IMR-90 (cell line): ENCODE measurements around the gene FAM171A1. TPM values are rescaled to one million over a fixed set of nuclear protein-coding genes. Genes with fewer than 3 reads are reported as not detected.
A peak's percentile ranks its signal among the peaks of the same experiment; 100 is the strongest.

Source experiments
- ATAC-seq: fragments of 200-7000 bp; cut with Tn5 transposase; 2 replicates; pipeline ENCODE4 v1.9.1; 2020; ENCODE audit warnings: low read depth, mild to moderate bottlenecking, moderate library complexity
- BruUV-seq: library from RNA; stranded (reverse); fragments of 400-500 nt; replicated peaks from 2 replicates; lab custom pipeline; 2021; lab: Mats Ljungman, UMichigan
- CTCF ChIA-PET: fragments of 300-600 bp; formaldehyde crosslinking; extraction: SDS; loops from one replicate; lab custom pipeline; 2021; ENCODE audit warnings: antibody characterized with exemption; lab: Yijun Ruan, JAX
- POLR2A ChIA-PET: fragments of 300-600 bp; sonication (Branson Sonifier 250); formaldehyde crosslinking; loops from one replicate; lab custom pipeline; 2022; ENCODE audit warnings: antibody characterized with exemption; ENCODE audit not compliant: unreplicated experiment; lab: Charles Lee
- DNase-seq: peaks from one replicate; pipeline ENCODE4 v3.0.0; 2013
- H2AFZ ChIP-seq: replicated peaks from 2 replicates; pipeline ENCODE3; 2013; ENCODE audit warnings: low read length, mild to moderate bottlenecking; ENCODE audit not compliant: poor library complexity
- H2AK5ac ChIP-seq: 2 replicates; pipeline ENCODE4 v1.6.1; 2013; ENCODE audit warnings: low read depth, low read length, inconsistent platforms
- H2AK9ac ChIP-seq: replicated peaks from 2 replicates; pipeline ENCODE3; 2013; ENCODE audit warnings: mild to moderate bottlenecking, low read depth, low read length, moderate library complexity; ENCODE audit not compliant: poor library complexity
- H2BK120ac ChIP-seq: 2 replicates; pipeline ENCODE4 v1.6.1; 2013; ENCODE audit warnings: low read depth, low read length, inconsistent platforms
- H2BK15ac ChIP-seq: 3 replicates; pipeline ENCODE4 v1.6.1; 2013; ENCODE audit warnings: low read depth, low read length, inconsistent platforms
- H2BK20ac ChIP-seq: 2 replicates; pipeline ENCODE4 v1.6.1; 2013; ENCODE audit warnings: low read depth, mild to moderate bottlenecking, inconsistent platforms, low read length, moderate library complexity
- H2BK5ac ChIP-seq: 2 replicates; pipeline ENCODE4 v1.6.1; 2013; ENCODE audit warnings: mild to moderate bottlenecking, low read depth, low read length, inconsistent platforms; ENCODE audit not compliant: poor library complexity, severe bottlenecking
- H3K14ac ChIP-seq: replicated peaks from 2 replicates; pipeline ENCODE4 v1.6.1; 2013; ENCODE audit warnings: low read depth, low read length, inconsistent platforms
- H3K18ac ChIP-seq: 2 replicates; pipeline ENCODE4 v1.6.1; 2013; ENCODE audit warnings: low read depth, low read length, control low read depth
- H3K23ac ChIP-seq: 2 replicates; pipeline ENCODE4 v1.6.1; 2013; ENCODE audit warnings: low read depth, low read length, inconsistent platforms
- H3K27ac ChIP-seq: 2 replicates; pipeline ENCODE4 v1.5.1; 2013; ENCODE audit warnings: mild to moderate bottlenecking, control low read depth, low read length; ENCODE audit not compliant: insufficient read depth
- H3K27me3 ChIP-seq: 2 replicates; pipeline ENCODE4 v1.6.1; 2013; ENCODE audit warnings: low read length; ENCODE audit not compliant: control insufficient read depth, insufficient read depth
- H3K36me3 ChIP-seq: 2 replicates; pipeline ENCODE4 v1.6.1; 2013; ENCODE audit warnings: low read length, mixed read lengths; ENCODE audit not compliant: control insufficient read depth, insufficient read depth
- H3K4ac ChIP-seq: 2 replicates; pipeline ENCODE4 v1.6.1; 2013; ENCODE audit warnings: low read depth, low read length, inconsistent platforms
- H3K4me1 ChIP-seq: 2 replicates; pipeline ENCODE4 v1.6.1; 2013; ENCODE audit warnings: low read length, mixed read lengths; ENCODE audit not compliant: control insufficient read depth, insufficient read depth
- H3K4me2 ChIP-seq: 2 replicates; pipeline ENCODE4 v1.6.1; 2013; ENCODE audit warnings: low read depth, mild to moderate bottlenecking, control low read depth, low read length, moderate library complexity
- H3K4me3 ChIP-seq: 2 replicates; pipeline ENCODE4 v1.5.1; 2013; ENCODE audit warnings: low read depth, mild to moderate bottlenecking, control low read depth, low read length, moderate library complexity; ENCODE audit not compliant: insufficient read depth
- H3K56ac ChIP-seq: 2 replicates; pipeline ENCODE4 v1.6.1; 2013; ENCODE audit warnings: low read length, inconsistent platforms; ENCODE audit not compliant: insufficient read depth; ENCODE audit errors: extremely low read depth
- H3K79me1 ChIP-seq, 2 experiments: 2 replicates each; pipeline ENCODE4 v1.6.1; 2013; ENCODE audit warnings: low read length in 2 of 2, inconsistent platforms in 1 of 2, low read depth in 1 of 2
- H3K9ac ChIP-seq: 2 replicates; pipeline ENCODE4 v1.6.1; 2013; ENCODE audit warnings: low read depth, low read length, control low read depth
- H3K9me1 ChIP-seq: 2 replicates; pipeline ENCODE4 v1.6.1; 2013; ENCODE audit warnings: low read length, inconsistent platforms; ENCODE audit not compliant: insufficient read depth
- H3K9me3 ChIP-seq: 2 replicates; pipeline ENCODE4 v1.6.1; 2013; ENCODE audit warnings: low read length; ENCODE audit not compliant: control insufficient read depth, insufficient read depth
- H4K20me1 ChIP-seq: 2 replicates; pipeline ENCODE4 v1.6.1; 2013; ENCODE audit warnings: low read length, inconsistent platforms; ENCODE audit not compliant: insufficient read depth
- H4K5ac ChIP-seq: 2 replicates; pipeline ENCODE4 v1.6.1; 2013; ENCODE audit warnings: mild to moderate bottlenecking, low read depth, low read length, control low read depth
- H4K8ac ChIP-seq, 2 experiments: 2 replicates each; pipeline ENCODE4 v1.6.1; 2013; ENCODE audit warnings: low read depth in 2 of 2, low read length in 2 of 2, control low read depth in 1 of 2, inconsistent platforms in 1 of 2
- H4K91ac ChIP-seq: 2 replicates; pipeline ENCODE4 v1.6.1; 2013; ENCODE audit warnings: low read depth, low read length, inconsistent platforms; ENCODE audit not compliant: insufficient read depth
- BHLHE40 ChIP-seq: fragments of 150-350 bp; IDR thresholded peaks from 2 replicates; pipeline ENCODE4 v1.6.1; 2016; ENCODE audit warnings: mild to moderate bottlenecking, low read depth, low read length
- CEBPB ChIP-seq: IDR thresholded peaks from 2 replicates; pipeline ENCODE4 v1.6.1; 2012; ENCODE audit warnings: low read depth, low read length, improper control_type of control experiment
- FOS ChIP-seq: fragments of 150-350 bp; IDR thresholded peaks from 2 replicates; pipeline ENCODE4 v1.6.1; 2016; ENCODE audit warnings: low read depth, low read length
- MAFK ChIP-seq: IDR thresholded peaks from 2 replicates; pipeline ENCODE4 v1.6.1; 2012; ENCODE audit warnings: low read depth, low read length, improper control_type of control experiment
- NFE2L2 ChIP-seq: fragments of 150-350 bp; IDR thresholded peaks from 2 replicates; pipeline ENCODE4 v1.6.1; 2016; ENCODE audit warnings: low read depth, mild to moderate bottlenecking, low read length
- RAD21 ChIP-seq: IDR thresholded peaks from 2 replicates; pipeline ENCODE4 v1.6.1; 2012; ENCODE audit warnings: low read length, improper control_type of control experiment
- RCOR1 ChIP-seq: IDR thresholded peaks from 2 replicates; pipeline ENCODE4 v1.6.1; 2012; ENCODE audit warnings: mild to moderate bottlenecking, low read length, improper control_type of control experiment; ENCODE audit not compliant: insufficient replicate concordance
- RFX5 ChIP-seq: IDR thresholded peaks from 2 replicates; pipeline ENCODE4 v1.8.0; 2012; ENCODE audit warnings: low read depth, mild to moderate bottlenecking, low read length, moderate library complexity
- WGBS, 2 experiments: methylation state at CpG; one replicate each; pipeline versions ENCODE4 v1.1.5 to v1.1.7; 2013; ENCODE audit warnings: missing lambda C conversion rate in 2 of 2; ENCODE audit not compliant: insufficient read length in 1 of 2; ENCODE audit errors: extremely low coverage in 2 of 2; 5-methylcytosine and 5-hydroxymethylcytosine counted together
- dilution Hi-C: fragments of 300-500 bp; cut with HindIII; formaldehyde crosslinking; loops from one replicate; pipeline ENCODE4 v1.14.3; 2018; ENCODE audit warnings: low sequenced_read_pairs; ENCODE audit not compliant: unreplicated experiment
- in situ Hi-C: fragments of 300-500 bp; cut with MboI; formaldehyde crosslinking; loops from 3 replicates; pipeline ENCODE4 v1.14.3; 2019; ENCODE audit warnings: low sequenced_read_pairs, inconsistent platforms, mixed read lengths
- intact Hi-C: fragments of 100-400 bp; cut with micrococcal nuclease; formaldehyde crosslinking; loops from 2 replicates; pipeline ENCODE4 v1.10.0; 2022
- polyA plus RNA-seq, 3 experiments: library from polyadenylated mRNA; depleted of rRNA; stranded (reverse); fragments of >200 nt; gene quantifications; 2 replicates each; pipeline ENCODE4 v1.2.3, GENCODE V29; 2012; ENCODE audit warnings: low replicate concordance in 1 of 3
- total RNA-seq: library from RNA; depleted of rRNA; stranded (reverse); fragments of >200 nt; gene quantifications from 2 replicates; pipeline ENCODE4 v1.2.3, GENCODE V29; 2012

FAM171A1 gene
- total and polyA plus RNA-seq, 2 of the 4 experiments (the other 2 are of a cell fraction): 20.3 to 30.6 TPM

GRCh38 chr10:15367296-15368085 is 3.6 kb downstream of the FAM171A1 start (continued):
- TF ChIP-seq FOS: no peak
- no peak for TF ChIP-seq RCOR1
- TF ChIP-seq BHLHE40: no peak
- no peak for TF ChIP-seq RAD21
- no peak for TF ChIP-seq MAFK
- TF ChIP-seq NFE2L2: no peak
- TF ChIP-seq RFX5: no peak

GRCh38 chr10:15365692-15366091 is 5.4 kb downstream of the FAM171A1 start:
- no TSS peak for BruUV-seq
- Histone ChIP-seq H2BK20ac (no peak overlapping the region), H3K9me3 (no peaks in the 10 kb centered on the region), H3K23ac (no peak overlapping the region), H3K4me1 (0 out of 2 replicates have a peak, but pooled peaks cover 2% of the 10 kb centered on the region), H4K5ac (no peak overlapping the region), H3K9ac (no peak overlapping the region), H3K56ac (no peak overlapping the region), H3K18ac (no peak overlapping the region), H3K9me1 (peaks cover 5% of the 10 kb centered on the region; the same call in 1 of the 2 replicates), H2AK9ac (no peak overlapping the region), H2BK120ac (no peak overlapping the region), H4K8ac (no peak overlapping the region), H3K4me2 (no peak overlapping the region), H2BK15ac (no peak overlapping the region), H4K91ac (no peak overlapping the region), H3K14ac (no peak overlapping the region), H4K20me1 (peaks cover 11% of the 10 kb centered on the region; the same call in 1 of the 2 replicates), H3K4me3 (no peak overlapping the region), H3K79me1 (peaks cover 28 to 54% of the 10 kb centered on the region in 2 experiments), H3K27me3 (no peaks in the 10 kb centered on the region), H2AK5ac (no peak overlapping the region), H3K4ac (no peak overlapping the region), H3K36me3 (no peaks in the 10 kb centered on the region; the same call in 1 of the 2 replicates), H2AFZ (no peak overlapping the region), H2BK5ac (no peak overlapping the region), H3K27ac (no peak overlapping the region)
- CTCF ChIA-PET: no interaction called here
- no CpG with 5 or more reads among the region's 1 CpG for WGBS, 2 experiments
- POLR2A ChIA-PET: interaction anchor here (0.6 kb wide), 1 partner anchor 164 kb away, joined by 4 read pairs; no protein-coding TSS in a partner anchor
- ATAC-seq (no peak), DNase-seq (no peak)
- in situ Hi-C loops (no loop called here), intact Hi-C loops (no loop called here), dilution Hi-C loops (no loop called here)
- TF ChIP-seq RFX5 (no peak), MAFK (peak; percentile 99), CEBPB (no peak)
